H1 (cell line): ENCODE data around the gene ENOSF1. TPM values are rescaled to one million over a fixed set of nuclear protein-coding genes. Genes with fewer than 3 reads are reported as not detected.

Experiments used
- CTCF ChIA-PET: fragments of 300-600 bp; sonication (Branson Sonifier 250); formaldehyde crosslinking; loops from one replicate; lab custom pipeline; 2021; ENCODE audit not compliant: partially characterized antibody; lab: Charles Lee
- POLR2A ChIA-PET: fragments of 300-600 bp; sonication (Branson Sonifier 250); formaldehyde crosslinking; loops from one replicate; lab custom pipeline; 2021; ENCODE audit warnings: inconsistent platforms; ENCODE audit not compliant: partially characterized antibody; lab: Charles Lee
- DNase-seq, 2 experiments: peaks; one replicate each; pipeline versions ENCODE4 v3.0.0 to v3.0.0-alpha.2; 2010 to 2022; ENCODE audit warnings: low spot score in 2 of 2, low read depth in 1 of 2, mixed read lengths in 1 of 2
- FAIRE-seq: peaks from 2 replicates; lab custom pipeline; 2011; peaks lifted over from hg19 to GRCh38; lab: Jason Lieb, UNC
- H2AFZ ChIP-seq: 2 replicates; pipeline ENCODE4 v1.8.1; 2012; ENCODE audit warnings: low read length, inconsistent platforms
- H2AK5ac ChIP-seq: 2 replicates; pipeline ENCODE4 v1.6.1; 2013; ENCODE audit warnings: low read depth, low read length
- H2BK120ac ChIP-seq: replicated peaks from 2 replicates; pipeline ENCODE3; 2013; ENCODE audit warnings: low read depth, low read length, inconsistent platforms
- H2BK12ac ChIP-seq: 2 replicates; pipeline ENCODE4 v1.6.1; 2013; ENCODE audit warnings: low read depth, low read length
- H2BK15ac ChIP-seq: 2 replicates; pipeline ENCODE4 v1.6.1; 2013; ENCODE audit warnings: low read length
- H2BK20ac ChIP-seq: 2 replicates; pipeline ENCODE4 v1.6.1; 2013; ENCODE audit warnings: low read length
- H2BK5ac ChIP-seq: 2 replicates; pipeline ENCODE4 v1.6.1; 2013; ENCODE audit warnings: low read depth, low read length
- H3K14ac ChIP-seq: 2 replicates; pipeline ENCODE4 v1.6.1; 2013; ENCODE audit warnings: inconsistent platforms; ENCODE audit not compliant: insufficient read length
- H3K18ac ChIP-seq: 2 replicates; pipeline ENCODE4 v1.6.1; 2013; ENCODE audit warnings: low read length; ENCODE audit errors: extremely low read depth
- H3K23ac ChIP-seq: 2 replicates; pipeline ENCODE4 v1.6.1; 2013; ENCODE audit warnings: inconsistent platforms; ENCODE audit not compliant: insufficient read length
- H3K23me2 ChIP-seq: 2 replicates; pipeline ENCODE4 v1.6.1; 2013; ENCODE audit warnings: low read depth, low read length
- H3K27ac ChIP-seq: 2 replicates; pipeline ENCODE4 v1.6.1; 2011; ENCODE audit warnings: low read depth, low read length, inconsistent platforms
- H3K27me3 ChIP-seq, 4 experiments: replicated peaks in 1 of 4; 1 replicate in 1 of 4; 2 replicates in 3 of 4; pipeline versions ENCODE4 v1.6.1 to v1.8.1; 2011 to 2013; ENCODE audit warnings: low read length in 3 of 4, mild to moderate bottlenecking in 3 of 4, inconsistent platforms in 2 of 4, mixed read lengths in 2 of 4, moderate library complexity in 1 of 4; ENCODE audit not compliant: control insufficient read depth in 3 of 4, insufficient read depth in 3 of 4; ENCODE audit errors: extremely low read depth in 1 of 4
- H3K36me3 ChIP-seq, 4 experiments: 2 replicates each; pipeline versions ENCODE4 v1.6.1 to v1.8.1; 2011 to 2013; ENCODE audit warnings: mild to moderate bottlenecking in 4 of 4, low read length in 3 of 4, moderate library complexity in 2 of 4, control low read depth in 1 of 4, inconsistent platforms in 1 of 4; ENCODE audit not compliant: insufficient read depth in 4 of 4, control insufficient read depth in 2 of 4
- H3K4ac ChIP-seq: replicated peaks from 2 replicates; pipeline ENCODE3; 2013; ENCODE audit warnings: low read length, low read depth, mixed read lengths, inconsistent platforms; ENCODE audit not compliant: insufficient read length
- H3K4me1 ChIP-seq, 4 experiments: replicated peaks in 1 of 4; 1 replicate in 1 of 4; 2 replicates in 3 of 4; pipeline versions ENCODE4 v1.6.1 to v1.8.1; 2011 to 2013; ENCODE audit warnings: low read length in 3 of 4, inconsistent platforms in 2 of 4, mixed read lengths in 1 of 4; ENCODE audit not compliant: insufficient read depth in 4 of 4, control insufficient read depth in 3 of 4
- H3K4me2 ChIP-seq, 2 experiments: 2 replicates each; pipeline versions ENCODE4 v1.6.1 to v1.8.1; 2011 to 2013; ENCODE audit warnings: low read depth in 2 of 2, low read length in 2 of 2, control low read depth in 1 of 2, inconsistent platforms in 1 of 2, mild to moderate bottlenecking in 1 of 2; ENCODE audit not compliant: insufficient read depth in 1 of 2
- H3K4me3 ChIP-seq, 4 experiments: fragments of 200-600, 300-600 bp in 1 of 4; sonication (generic), shearing (Covaris generic), sonication (Bioruptor Twin) in 1 of 4; 2 replicates each; pipeline versions ENCODE4 v1.5.1 to v1.8.1; 2011 to 2016; ENCODE audit warnings: low read length in 4 of 4, low read depth in 3 of 4, control low read depth in 2 of 4, inconsistent platforms in 2 of 4, mild to moderate bottlenecking in 2 of 4, mixed read lengths in 1 of 4, moderate library complexity in 1 of 4; ENCODE audit not compliant: insufficient read depth in 2 of 4; ENCODE audit errors: extremely low read depth in 1 of 4
- H3K56ac ChIP-seq: replicated peaks from 2 replicates; pipeline ENCODE3; 2013; ENCODE audit warnings: low read depth, mild to moderate bottlenecking, mixed read lengths, low read length, inconsistent platforms; ENCODE audit not compliant: insufficient read length
- H3K79me1 ChIP-seq: 2 replicates; pipeline ENCODE4 v1.6.1; 2013; ENCODE audit warnings: low read depth, low read length, control low read depth
- H3K79me2 ChIP-seq, 2 experiments: 2 replicates each; pipeline versions ENCODE4 v1.6.1 to v1.8.1; 2012 to 2013; ENCODE audit warnings: low read length in 2 of 2, mild to moderate bottlenecking in 2 of 2, inconsistent platforms in 1 of 2; ENCODE audit not compliant: insufficient read depth in 2 of 2, control insufficient read depth in 1 of 2
- H3K9ac ChIP-seq, 4 experiments: replicated peaks in 1 of 4; 1 replicate in 1 of 4; 2 replicates in 3 of 4; pipeline versions ENCODE4 v1.6.1 to v1.8.1; 2011 to 2013; ENCODE audit warnings: low read depth in 3 of 4, low read length in 3 of 4, control low read depth in 2 of 4, mild to moderate bottlenecking in 2 of 4, moderate library complexity in 2 of 4, inconsistent platforms in 1 of 4; ENCODE audit errors: extremely low read depth in 1 of 4
- H3K9me3 ChIP-seq, 2 experiments: 2 replicates each; pipeline versions ENCODE4 v1.6.1 to v1.8.1; 2012 to 2013; ENCODE audit warnings: mild to moderate bottlenecking in 2 of 2, moderate library complexity in 2 of 2, control low read depth in 1 of 2, inconsistent platforms in 1 of 2, low read depth in 1 of 2, low read length in 1 of 2, mixed read lengths in 1 of 2; ENCODE audit not compliant: insufficient read depth in 2 of 2
- H4K20me1 ChIP-seq, 2 experiments: replicated peaks in 1 of 2; 2 replicates each; pipeline versions ENCODE3 to v1.8.1; 2011 to 2013; ENCODE audit warnings: inconsistent platforms in 2 of 2, low read length in 2 of 2, mild to moderate bottlenecking in 1 of 2; ENCODE audit not compliant: insufficient read depth in 2 of 2, control insufficient read depth in 1 of 2
- H4K5ac ChIP-seq: 2 replicates; pipeline ENCODE4 v1.6.1; 2013; ENCODE audit warnings: low read length, low read depth, mixed read lengths, inconsistent platforms; ENCODE audit not compliant: insufficient read length
- H4K8ac ChIP-seq: 2 replicates; pipeline ENCODE4 v1.8.0; 2013; ENCODE audit warnings: mild to moderate bottlenecking, moderate library complexity, low read length, inconsistent platforms; ENCODE audit not compliant: insufficient read depth; ENCODE audit errors: extremely low read depth
- H4K91ac ChIP-seq: replicated peaks from 2 replicates; pipeline ENCODE3; 2013; ENCODE audit warnings: low read length, mixed read lengths, inconsistent platforms; ENCODE audit not compliant: insufficient read length
- CHD2 ChIP-seq: IDR thresholded peaks from 2 replicates; pipeline ENCODE4 v1.6.1; 2012; ENCODE audit warnings: low read length, improper control_type of control experiment
- EP300 ChIP-seq, 2 experiments: IDR thresholded peaks; 1 replicate in 1 of 2; 2 replicates in 1 of 2; pipeline ENCODE4 v1.6.1; 2011 to 2012; ENCODE audit warnings: low read depth in 2 of 2, low read length in 2 of 2, mild to moderate bottlenecking in 2 of 2, borderline replicate concordance in 1 of 2, inconsistent platforms in 1 of 2, moderate library complexity in 1 of 2
- GTF2F1 ChIP-seq: IDR thresholded peaks from 2 replicates; pipeline ENCODE4 v1.6.1; 2012; ENCODE audit warnings: low read depth, low read length, improper control_type of control experiment, borderline replicate concordance
- HDAC2 ChIP-seq, 2 experiments: fragments of 300-600 bp in 1 of 2; sonication (generic) in 1 of 2; IDR thresholded peaks; 2 replicates each; pipeline ENCODE4 v1.6.1; 2011 to 2012; ENCODE audit warnings: low read depth in 2 of 2, low read length in 2 of 2, mild to moderate bottlenecking in 2 of 2, moderate library complexity in 2 of 2, borderline replicate concordance in 1 of 2, inconsistent platforms in 1 of 2
- RAD21 ChIP-seq, 2 experiments: IDR thresholded peaks in 1 of 2; conservative IDR thresholded peaks in 1 of 2; 2 replicates each; pipeline ENCODE4 v1.6.1; 2011; ENCODE audit warnings: low read depth in 2 of 2, low read length in 2 of 2, improper control_type of control experiment in 1 of 2, inconsistent platforms in 1 of 2, mild to moderate bottlenecking in 1 of 2, moderate library complexity in 1 of 2
- TAF7 ChIP-seq: optimal IDR thresholded peaks from 2 replicates; pipeline ENCODE3; 2011; ENCODE audit warnings: low read depth, mild to moderate bottlenecking, inconsistent platforms, low read length, moderate library complexity, borderline replicate concordance
- TCF12 ChIP-seq: IDR thresholded peaks from 2 replicates; pipeline ENCODE4 v1.6.1; 2011; ENCODE audit warnings: low read depth, mild to moderate bottlenecking, low read length
- WGBS, 2 experiments: shearing (Covaris generic) in 1 of 2; methylation state at CpG; one replicate each; pipeline versions ENCODE4 v1.1.6 to v1.1.7; 2013 to 2015; ENCODE audit warnings: low lambda C conversion rate in 2 of 2, mixed read lengths in 2 of 2, inconsistent platforms in 1 of 2, low coverage in 1 of 2, missing lambda C conversion rate in 1 of 2; ENCODE audit not compliant: insufficient replicate concordance in 2 of 2, insufficient coverage in 1 of 2, insufficient read length in 1 of 2; ENCODE audit errors: extremely low coverage in 1 of 2, missing lambda C conversion rate in 1 of 2; 5-methylcytosine and 5-hydroxymethylcytosine counted together
- polyA plus RNA-seq, 7 experiments: library from polyadenylated mRNA; depleted of rRNA in 3 of 7; stranded (reverse) in 5 of 7; unstranded in 2 of 7; fragments of >200 nt in 5 of 7; fragments of 200-250 nt in 2 of 7; gene quantifications; 1 replicate in 5 of 7; 2 replicates in 1 of 7; 4 replicates in 1 of 7; pipeline versions ENCODE4 v1.2.1 to v1.2.3, GENCODE V29; 2011 to 2013; ENCODE audit warnings: missing spikeins in 2 of 7, mixed read lengths in 2 of 7
- total RNA-seq: library from RNA; stranded (reverse); fragmentation: NEBNext Ultra II Directional; extraction: Animal tissue kit (Norgen Biotek cat#: 25700); gene quantifications from 2 replicates; pipeline ENCODE4 v1.2.1, GENCODE V29; 2021
- TF ChIP-seq, protein P1 (sequence below), 3 experiments: IDR thresholded peaks; 1 replicate in 2 of 3; 2 replicates in 1 of 3; pipeline versions ENCODE4 v1.5.1 to v1.6.1; 2011; ENCODE audit warnings: low read length in 3 of 3, mild to moderate bottlenecking in 3 of 3, inconsistent platforms in 2 of 3, low read depth in 1 of 3, moderate library complexity in 1 of 3; ENCODE audit not compliant: insufficient read depth in 1 of 3; ENCODE audit errors: control extremely low read depth in 1 of 3

Gene ENOSF1
- total and polyA plus RNA-seq, 2 of the 8 experiments (the other 6 are each of a cell fraction or from before 2014, with no cell fraction given) = 15.4 to 26.4 TPM

DNA sequence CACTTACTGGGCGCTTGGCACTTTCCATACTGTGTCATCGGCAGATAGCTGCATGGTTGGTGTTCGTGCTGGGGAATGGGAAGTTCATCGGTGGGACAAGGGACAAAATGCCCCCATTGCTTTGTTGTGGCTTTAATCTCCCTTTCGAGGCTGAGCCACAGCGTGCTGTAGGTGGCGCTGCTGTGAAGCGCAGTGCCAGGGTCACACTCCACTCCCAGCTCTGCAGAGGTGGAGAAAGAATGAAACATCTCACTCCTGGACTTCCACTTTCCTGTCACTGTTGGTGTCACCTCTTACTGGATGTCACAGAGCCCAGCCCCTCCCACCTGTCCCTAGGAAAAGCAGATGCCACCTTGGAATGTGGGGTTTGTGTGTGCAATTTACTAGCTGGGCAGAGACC is 46.3 kb downstream of the ENOSF1 start:
- Histone ChIP-seq H3K79me2 (peaks cover 0 to 21% of the 10 kb centered on the region in 2 experiments; a peak in 2 of 4 replicates), H2BK12ac (no peak overlapping the region), H3K27ac (no peak overlapping the region), H3K18ac (no peak overlapping the region), H4K91ac (no peak overlapping the region), H2AK5ac (no peak overlapping the region), H3K4me2 (no peak overlapping the region), H3K27me3 (no peaks in the 10 kb centered on the region), H3K9me3 (peaks cover 5 to 7% of the 10 kb centered on the region in 2 experiments; a peak in 3 of 4 replicates), H2BK120ac (no peak overlapping the region), H4K8ac (no peak overlapping the region), H3K23me2 (peaks cover 3% of the 10 kb centered on the region; the same call in 1 of the 2 replicates), H2BK20ac (no peak overlapping the region), H3K4me3 (no peak overlapping the region), H2AFZ (no peak overlapping the region), H3K36me3 (peaks cover 8 to 48% (median 30%) of the 10 kb centered on the region in 4 experiments), H2BK15ac (no peak overlapping the region), H3K14ac (no peak overlapping the region), H4K20me1 (peaks cover 3 to 12% of the 10 kb centered on the region in 2 experiments)
- ChIA-PET POLR2A (interaction anchor here (1.3 kb wide), 1 partner anchor 8 kb away, joined by 5 read pairs; the partner anchor contains the start of gene TYMS), CTCF (interaction anchor here (0.7 to 1.4 kb wide), 11 partner anchors 9 to 173 kb away, joined by 3 to 5 read pairs (median 4); partner anchors contain the start of gene TYMS)
- FAIRE-seq (no peak), DNase-seq (peak in 1 of 2 experiments; percentile 67)
- TF ChIP-seq GTF2F1 = peak; percentile 73; the same call in 1 of the 2 replicates
- no peak for TF ChIP-seq CHD2
- TF ChIP-seq, protein P1, sequence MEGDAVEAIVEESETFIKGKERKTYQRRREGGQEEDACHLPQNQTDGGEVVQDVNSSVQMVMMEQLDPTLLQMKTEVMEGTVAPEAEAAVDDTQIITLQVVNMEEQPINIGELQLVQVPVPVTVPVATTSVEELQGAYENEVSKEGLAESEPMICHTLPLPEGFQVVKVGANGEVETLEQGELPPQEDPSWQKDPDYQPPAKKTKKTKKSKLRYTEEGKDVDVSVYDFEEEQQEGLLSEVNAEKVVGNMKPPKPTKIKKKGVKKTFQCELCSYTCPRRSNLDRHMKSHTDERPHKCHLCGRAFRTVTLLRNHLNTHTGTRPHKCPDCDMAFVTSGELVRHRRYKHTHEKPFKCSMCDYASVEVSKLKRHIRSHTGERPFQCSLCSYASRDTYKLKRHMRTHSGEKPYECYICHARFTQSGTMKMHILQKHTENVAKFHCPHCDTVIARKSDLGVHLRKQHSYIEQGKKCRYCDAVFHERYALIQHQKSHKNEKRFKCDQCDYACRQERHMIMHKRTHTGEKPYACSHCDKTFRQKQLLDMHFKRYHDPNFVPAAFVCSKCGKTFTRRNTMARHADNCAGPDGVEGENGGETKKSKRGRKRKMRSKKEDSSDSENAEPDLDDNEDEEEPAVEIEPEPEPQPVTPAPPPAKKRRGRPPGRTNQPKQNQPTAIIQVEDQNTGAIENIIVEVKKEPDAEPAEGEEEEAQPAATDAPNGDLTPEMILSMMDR (IDR thresholded peaks at IDR 0.05; ENCODE audit: control extremely low read depth in 1 of 3, insufficient read depth in 1 of 3, low read depth in 1 of 3, low read length in 3 of 3) = peak; percentile 60 to 90 (median 83)
- TF ChIP-seq TCF12 = no peak
- peak; percentile 66 to 68 for TF ChIP-seq RAD21 (IDR thresholded peaks at IDR 0.05 in 1 of 2, conservative IDR thresholded peaks at IDR 0.05 in 1 of 2; ENCODE audit: low read depth in 2 of 2, low read length in 2 of 2)
- TF ChIP-seq EP300 (IDR thresholded peaks at IDR 0.05; ENCODE audit: borderline replicate concordance in 1 of 2, low read depth in 2 of 2, low read length in 2 of 2) = no peak
- TF ChIP-seq TAF7 = no peak
- no peak for TF ChIP-seq HDAC2 (IDR thresholded peaks at IDR 0.05; ENCODE audit: borderline replicate concordance in 1 of 2, low read depth in 2 of 2, low read length in 2 of 2)
- TF ChIP-seq, all 59 proteins: peak for 3
- 83% methylated on average over 8 of the region's 8 CpGs; no CpG with 5 or more reads in 1 of the 2 experiments for WGBS, 2 experiments
- H3K23ac ChIP-seq = no peak overlapping the region
- H2BK5ac ChIP-seq = no peak overlapping the region
- peaks cover 4% of the 10 kb centered on the region; the same call in 1 of the 2 replicates for H3K79me1 ChIP-seq
- H3K9ac ChIP-seq = no peak overlapping the region
- H3K4ac ChIP-seq = no peak overlapping the region
- H3K56ac ChIP-seq = no peak overlapping the region
- H3K4me1 ChIP-seq = no peaks in the 10 kb centered on the region
- H4K5ac ChIP-seq = no peak overlapping the region
